Activated CD8-positive, alpha-beta memory T cell treated with anti-CD3 and anti-CD28 coated beads, Interleukin-2, amount 10 ng/mL, durations not matched to agents 7 days and 5 days (primary cell): ENCODE results near the gene SIX6. TPM values are rescaled to one million over a fixed set of nuclear protein-coding genes. Genes with fewer than 3 reads are reported as not detected.

Source experiments
- ATAC-seq: fragments of 150-1000 bp; cut with Tn5 transposase; one replicate; pipeline ENCODE4 v1.10.0; 2021; ENCODE audit warnings: moderate library complexity
- CTCF ChIA-PET: fragments of 350-600 bp; sonication (Branson Sonifier 250); formaldehyde crosslinking; loops from one replicate; lab custom pipeline; 2021; ENCODE audit warnings: antibody characterized with exemption; lab: Charles Lee
- DNase-seq: peaks from one replicate; pipeline ENCODE4 v3.0.0-alpha.2; 2020
- H3K27ac Mint-ChIP-seq: one replicate; pipeline ENCODE4 v1.8.0; 2021; ENCODE audit warnings: mild to moderate bottlenecking, mixed read lengths
- H3K27me3 Mint-ChIP-seq: one replicate; pipeline ENCODE4 v1.8.0; 2021; ENCODE audit warnings: mixed read lengths
- H3K36me3 Mint-ChIP-seq: one replicate; pipeline ENCODE4 v1.8.0; 2021; ENCODE audit warnings: mild to moderate bottlenecking, mixed read lengths
- H3K4me1 Mint-ChIP-seq: one replicate; pipeline ENCODE4 v1.8.0; 2021; ENCODE audit warnings: mixed read lengths
- H3K4me3 Mint-ChIP-seq: one replicate; pipeline ENCODE4 v1.8.0; 2021; ENCODE audit warnings: mild to moderate bottlenecking, moderate library complexity, mixed read lengths
- H3K9me3 Mint-ChIP-seq: one replicate; pipeline ENCODE4 v1.8.0; 2022; ENCODE audit warnings: low read depth, mixed read lengths
- total RNA-seq, 2 experiments: library from RNA; stranded (reverse); gene quantifications; one replicate each; pipeline ENCODE4 v1.2.3, GENCODE V29; 2021

Gene SIX6
- total RNA-seq, 2 experiments from 2014 or later = not detected

DNA sequence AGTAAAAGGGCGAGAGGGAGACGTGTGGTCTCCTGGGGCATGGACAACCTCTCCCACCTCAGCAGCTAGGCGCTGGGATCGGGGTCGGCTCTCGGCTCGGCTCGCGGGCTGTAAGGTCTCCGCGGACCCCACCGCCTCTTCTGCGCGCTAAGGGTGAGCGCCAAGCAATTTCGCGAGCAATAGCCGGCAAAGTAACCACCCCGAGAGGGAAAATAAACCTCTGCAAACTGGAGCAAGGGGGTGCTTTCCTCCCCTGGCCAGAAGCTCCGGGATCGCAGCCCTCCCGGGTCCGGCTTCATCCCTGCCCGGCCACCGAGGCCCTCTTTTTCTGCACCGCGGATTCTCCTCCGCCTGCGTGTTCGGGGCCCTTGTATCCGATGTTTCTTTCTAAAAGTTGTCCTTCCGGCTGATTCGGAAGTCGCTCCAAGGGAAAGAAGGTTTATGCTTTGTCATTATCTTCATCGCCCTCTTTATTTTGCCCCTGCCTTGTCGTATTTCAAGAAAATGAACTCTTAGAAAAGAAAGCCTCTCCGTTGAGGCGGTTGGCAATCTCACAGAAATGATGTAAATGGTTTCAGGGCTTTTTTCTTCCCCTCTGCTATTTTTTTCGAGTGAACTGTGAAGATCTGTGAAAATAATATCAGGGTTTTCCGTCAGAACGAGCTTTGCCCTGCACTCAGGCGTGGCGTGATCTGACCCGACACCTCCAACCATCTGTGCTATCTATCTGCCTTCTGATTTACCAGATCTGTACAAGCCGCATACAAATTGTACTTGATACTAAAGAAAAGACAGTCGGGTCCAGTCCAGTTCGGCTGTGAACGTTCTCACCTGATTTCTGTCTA lies 1.7 kb upstream of the SIX6 start:
- ATAC-seq (no peak), DNase-seq (no peak)
- Mint-ChIP-seq H3K27ac (peak overlapping the region; percentile 36), H3K9me3 (no peaks in the 10 kb centered on the region), H3K27me3 (peaks cover 92% of the 10 kb centered on the region), H3K36me3 (peaks cover 1% of the 10 kb centered on the region), H3K4me3 (no peak overlapping the region), H3K4me1 (peaks cover 4% of the 10 kb centered on the region)
- CTCF ChIA-PET = interaction anchor here (1.5 kb wide), 1 partner anchor 12 kb away, joined by 5 read pairs; no protein-coding TSS in a partner anchor

DNA sequence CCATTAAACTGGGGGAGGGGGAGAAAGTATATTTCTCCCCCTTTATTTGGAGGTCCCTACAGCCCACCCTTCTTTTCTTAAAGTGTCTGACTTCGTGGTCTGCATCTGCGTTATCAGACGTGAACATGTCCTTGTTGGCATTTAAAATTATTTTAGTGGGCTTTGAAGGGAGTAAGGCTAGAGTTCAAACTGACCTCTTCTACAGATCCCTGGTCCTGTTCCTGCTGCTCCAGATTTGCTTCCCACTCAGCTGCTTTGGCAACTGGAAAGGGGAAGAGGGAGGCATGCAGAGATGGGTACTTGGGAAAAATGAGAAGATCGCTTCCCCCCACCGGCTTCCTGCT lies 611 bp upstream of the SIX6 start:
- CTCF ChIA-PET = no interaction called here

GRCh38 chr14:60509438-60510253 lies 700 bp downstream of the SIX6 start:
- no peaks in the 10 kb centered on the region for H3K9me3 Mint-ChIP-seq
- peaks cover 89% of the 10 kb centered on the region for H3K27me3 Mint-ChIP-seq
- peaks cover 1% of the 10 kb centered on the region for H3K36me3 Mint-ChIP-seq
- peak overlapping the region; percentile 68 for H3K27ac Mint-ChIP-seq
- DNase-seq (no peak), ATAC-seq (no peak)
- H3K4me1 Mint-ChIP-seq = peaks cover 7% of the 10 kb centered on the region
- CTCF ChIA-PET = interaction anchor here (0.6 kb wide), 1 partner anchor 245 kb away, joined by 3 read pairs; no protein-coding TSS in a partner anchor
- no peak overlapping the region for H3K4me3 Mint-ChIP-seq

More for the DNA sequence above, 611 bp upstream of the SIX6 start:
- Mint-ChIP-seq H3K36me3 (peaks cover 1% of the 10 kb centered on the region), H3K27me3 (peaks cover 90% of the 10 kb centered on the region), H3K27ac (no peak overlapping the region), H3K4me3 (no peak overlapping the region), H3K9me3 (no peaks in the 10 kb centered on the region), H3K4me1 (peaks cover 4% of the 10 kb centered on the region)
- ATAC-seq (no peak), DNase-seq (no peak)

DNA sequence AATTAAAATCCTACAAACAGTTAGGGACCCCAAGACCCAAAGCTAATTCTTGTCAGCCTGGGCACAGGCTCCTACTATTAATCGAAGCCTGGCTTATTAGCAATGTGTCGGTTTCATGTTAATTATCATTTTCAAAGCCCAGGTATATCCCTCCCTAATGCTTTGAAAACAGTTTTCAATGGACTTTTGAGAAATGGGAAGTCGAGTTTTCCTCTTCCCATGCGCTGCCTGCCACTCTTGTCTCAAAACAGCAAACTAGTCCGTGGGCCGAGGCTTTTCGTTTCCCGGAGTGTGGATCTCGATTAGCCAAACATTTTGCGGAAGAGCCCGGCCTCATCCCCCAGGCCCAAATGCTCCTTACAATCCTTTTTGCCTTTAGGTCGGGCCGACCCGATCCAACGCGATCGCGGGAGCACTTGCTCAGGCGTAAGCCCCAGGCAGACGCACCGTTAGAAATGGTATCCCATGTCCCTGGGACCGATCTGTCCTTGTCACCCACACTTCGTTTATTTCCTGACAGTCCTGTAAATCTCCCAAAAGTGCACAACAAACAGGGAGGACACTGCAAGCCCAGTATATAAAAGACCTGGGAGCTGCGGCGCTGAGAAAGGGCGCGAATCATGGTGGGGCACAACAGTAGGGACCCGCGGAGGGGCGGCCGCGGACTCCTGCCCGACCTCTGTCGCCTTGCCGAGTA lies 1.5 kb downstream of the SIX6 start:
- ATAC-seq (no peak), DNase-seq (no peak)
- Mint-ChIP-seq H3K27me3 (peaks cover 89% of the 10 kb centered on the region), H3K4me3 (no peak overlapping the region), H3K4me1 (peaks cover 9% of the 10 kb centered on the region), H3K36me3 (peaks cover 1% of the 10 kb centered on the region), H3K27ac (no peak overlapping the region), H3K9me3 (no peaks in the 10 kb centered on the region)
- CTCF ChIA-PET = no interaction called here

DNA sequence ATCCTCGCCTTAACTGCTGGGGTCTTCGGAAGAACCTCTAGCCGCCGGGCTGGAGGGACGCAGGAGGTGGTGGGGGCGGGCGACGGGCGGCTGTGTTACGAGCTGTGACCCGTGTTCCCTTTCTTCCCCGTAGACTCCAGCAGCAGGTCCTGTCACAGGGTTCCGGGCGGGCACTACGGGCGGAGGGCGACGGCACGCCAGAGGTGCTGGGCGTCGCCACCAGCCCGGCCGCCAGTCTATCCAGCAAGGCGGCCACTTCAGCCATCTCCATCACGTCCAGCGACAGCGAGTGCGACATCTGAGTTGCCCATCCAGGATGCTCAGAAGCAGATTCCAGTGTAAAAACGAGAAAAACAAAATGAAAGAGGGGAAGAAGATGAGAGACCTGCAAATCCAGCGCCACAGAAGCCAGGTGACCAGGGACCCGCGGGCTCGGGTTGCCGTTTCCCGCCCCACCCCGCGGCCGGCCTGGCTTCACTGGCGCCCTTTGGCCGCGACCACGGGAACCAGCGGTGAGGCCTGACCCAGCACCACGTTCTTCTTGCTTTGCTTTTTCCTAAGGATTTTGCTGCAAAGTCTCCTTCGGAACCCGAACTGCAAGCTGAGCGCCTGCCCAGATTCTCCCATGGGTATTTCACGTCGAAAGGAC lies 2.1 kb downstream of the SIX6 start:
- peaks cover 88% of the 10 kb centered on the region for H3K27me3 Mint-ChIP-seq
- peaks cover 1% of the 10 kb centered on the region for H3K36me3 Mint-ChIP-seq
- ATAC-seq (no peak), DNase-seq (no peak)
- H3K9me3 Mint-ChIP-seq = no peaks in the 10 kb centered on the region
- peaks cover 11% of the 10 kb centered on the region for H3K4me1 Mint-ChIP-seq
- H3K4me3 Mint-ChIP-seq = no peak overlapping the region
- peak overlapping the region; percentile 24 for H3K27ac Mint-ChIP-seq
- CTCF ChIA-PET = no interaction called here

- ATAC-seq = no peak
- peaks cover 88% of the 10 kb centered on the region for H3K27me3 Mint-ChIP-seq
- DNase-seq = no peak
- H3K36me3 Mint-ChIP-seq = peaks cover 4% of the 10 kb centered on the region
- H3K9me3 Mint-ChIP-seq = no peaks in the 10 kb centered on the region
- no peak overlapping the region for H3K4me3 Mint-ChIP-seq
- H3K27ac Mint-ChIP-seq = no peak overlapping the region
- CTCF ChIA-PET = no interaction called here
- H3K4me1 Mint-ChIP-seq = peaks cover 11% of the 10 kb centered on the region
Observed at GRCh38 chr14:60512126-60512525, 3.2 kb downstream of the SIX6 start.

DNA sequence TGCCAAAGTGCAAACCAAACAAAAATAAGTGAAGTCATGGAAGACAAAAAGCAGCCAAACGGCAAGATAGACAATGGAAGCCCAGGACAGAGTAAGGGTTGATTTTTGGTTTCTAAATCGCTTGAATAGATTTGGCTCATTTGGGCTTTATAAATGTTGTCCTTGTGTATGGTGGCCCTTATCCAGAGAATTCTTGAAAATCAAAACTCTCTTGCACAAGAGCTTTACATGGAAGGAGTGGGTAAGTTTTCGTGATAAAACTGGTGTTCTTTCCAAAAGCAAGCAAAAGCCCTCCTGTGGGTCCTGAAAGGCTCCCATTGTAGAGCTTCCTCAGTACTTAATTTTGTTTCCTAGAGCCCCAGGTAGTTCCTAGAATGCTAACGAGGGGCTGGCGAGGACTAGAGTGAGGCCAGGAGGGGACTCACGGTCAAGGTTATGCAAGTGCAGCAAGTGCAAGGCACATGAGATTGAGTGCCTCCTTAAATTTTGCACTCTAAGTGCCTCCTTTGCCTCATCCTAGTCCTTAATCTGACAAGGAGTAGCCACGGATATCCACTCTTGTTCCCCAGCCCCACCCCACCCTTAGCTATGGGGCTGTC lies 4.1 kb downstream of the SIX6 start:
- H3K36me3 Mint-ChIP-seq = peaks cover 4% of the 10 kb centered on the region
- ATAC-seq (no peak), DNase-seq (no peak)
- CTCF ChIA-PET = interaction anchor here (1.7 kb wide), 1 partner anchor 182 kb away, joined by 4 read pairs; no protein-coding TSS in a partner anchor
- no peak overlapping the region for H3K4me3 Mint-ChIP-seq
- H3K27ac Mint-ChIP-seq = no peak overlapping the region
- H3K9me3 Mint-ChIP-seq = no peaks in the 10 kb centered on the region
- peaks cover 11% of the 10 kb centered on the region for H3K4me1 Mint-ChIP-seq
- peaks cover 86% of the 10 kb centered on the region for H3K27me3 Mint-ChIP-seq

DNA sequence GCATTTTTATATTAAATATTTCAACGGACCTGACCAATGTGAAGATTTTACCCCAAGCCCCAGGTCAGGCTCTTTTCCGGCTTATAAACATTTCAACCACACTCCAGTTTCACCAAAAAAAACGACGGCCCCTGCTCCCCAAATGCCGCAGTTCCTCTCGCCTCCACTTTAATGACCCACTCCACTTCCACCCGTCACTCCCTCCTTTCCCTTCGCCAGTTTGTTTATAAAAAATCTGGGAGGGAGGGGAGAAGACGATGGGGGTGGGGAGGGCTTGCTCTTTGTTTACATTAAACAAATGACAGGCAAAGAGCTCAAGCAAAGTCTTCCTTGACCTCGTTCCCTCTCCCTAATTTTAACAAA lies 5.4 kb downstream of the SIX6 start:
- ATAC-seq (no peak), DNase-seq (no peak)
- Mint-ChIP-seq H3K4me3 (peak overlapping the region; percentile 5), H3K36me3 (peaks cover 4% of the 10 kb centered on the region), H3K4me1 (peaks cover 10% of the 10 kb centered on the region), H3K9me3 (no peaks in the 10 kb centered on the region), H3K27ac (no peak overlapping the region), H3K27me3 (peaks cover 78% of the 10 kb centered on the region)
- CTCF ChIA-PET = interaction anchor here (1.7 kb wide), 1 partner anchor 183 kb away, joined by 4 read pairs; no protein-coding TSS in a partner anchor

- Mint-ChIP-seq H3K36me3 (peaks cover 3% of the 10 kb centered on the region), H3K4me1 (peaks cover 8% of the 10 kb centered on the region), H3K4me3 (peak overlapping the region; percentile 5), H3K27ac (no peak overlapping the region), H3K9me3 (no peaks in the 10 kb centered on the region), H3K27me3 (peaks cover 75% of the 10 kb centered on the region)
- DNase-seq (no peak), ATAC-seq (no peak)
- CTCF ChIA-PET = interaction anchor here (1.7 kb wide), 1 partner anchor 184 kb away, joined by 4 read pairs; no protein-coding TSS in a partner anchor
Observed at GRCh38 chr14:60514741-60515491, 6.0 kb downstream of the SIX6 start.

DNA sequence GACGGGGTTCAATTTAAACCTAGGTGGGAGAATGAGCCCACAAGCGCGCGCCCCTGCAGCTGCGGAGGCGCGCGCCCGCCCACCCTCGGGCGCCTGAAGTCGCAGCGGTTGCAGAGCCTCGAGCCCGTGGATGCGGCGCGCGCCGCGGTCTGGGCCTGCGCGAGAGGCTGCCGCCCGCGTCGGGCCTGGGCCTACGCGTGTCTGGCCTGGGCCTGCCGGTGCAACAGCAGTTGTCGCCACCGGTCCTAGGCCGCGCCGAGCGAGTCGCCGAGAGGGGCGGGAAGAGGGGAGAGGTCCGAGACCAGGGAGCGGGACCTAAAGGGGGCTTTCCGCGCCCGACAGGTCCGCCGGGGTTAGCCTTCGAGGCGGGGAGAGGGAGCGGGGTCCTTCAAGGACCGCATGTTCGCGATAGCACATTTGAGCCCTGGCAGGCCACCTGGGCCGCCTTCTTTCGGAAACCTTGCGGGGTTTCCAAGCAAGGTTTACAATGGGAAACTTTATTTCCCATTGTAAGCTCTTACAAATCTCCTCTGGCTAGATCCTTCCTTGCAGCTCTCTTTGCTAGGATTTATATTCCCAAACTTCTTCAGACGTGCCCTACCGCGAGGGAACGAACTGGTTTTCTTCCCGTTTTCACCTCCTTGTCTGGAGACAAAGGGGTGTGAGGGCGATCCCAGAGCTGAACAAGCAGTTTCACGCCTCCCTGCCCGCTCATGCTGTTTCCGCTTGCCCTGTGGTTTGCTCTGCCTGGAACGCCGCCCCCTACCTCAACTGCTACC lies 6.8 kb downstream of the SIX6 start:
- CTCF ChIA-PET = interaction anchor here (0.6 to 0.7 kb wide), 2 partner anchors 15 to 41 kb away, joined by 3 to 4 read pairs; no protein-coding TSS in a partner anchor
- peaks cover 3% of the 10 kb centered on the region for H3K36me3 Mint-ChIP-seq
- ATAC-seq = no peak
- H3K27me3 Mint-ChIP-seq = peaks cover 75% of the 10 kb centered on the region
- no peak for DNase-seq
- no peaks in the 10 kb centered on the region for H3K9me3 Mint-ChIP-seq
- H3K4me1 Mint-ChIP-seq = peaks cover 8% of the 10 kb centered on the region
- peak overlapping the region; percentile 9 for H3K27ac Mint-ChIP-seq
- H3K4me3 Mint-ChIP-seq = peak overlapping the region; percentile 3

DNA sequence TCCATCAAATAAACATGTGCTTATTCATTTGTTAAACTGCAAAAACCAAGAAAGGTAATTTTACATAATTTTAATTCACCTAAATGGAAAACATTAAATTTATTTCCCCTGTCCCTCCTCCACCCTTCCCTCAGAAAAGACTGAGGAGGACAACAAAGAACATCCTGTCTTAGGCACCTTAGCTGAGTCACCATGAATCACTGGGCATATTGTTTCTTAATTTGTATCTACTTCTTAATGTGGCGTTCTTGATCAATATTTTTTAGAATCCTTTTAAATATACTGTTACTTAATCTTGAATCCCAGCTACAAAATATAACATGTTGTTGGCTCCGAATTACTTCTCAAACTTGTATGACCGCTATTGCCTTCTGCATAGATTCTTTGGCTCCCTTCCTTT lies 23.5 kb downstream of the SIX6 start:
- no peak for DNase-seq
- no peak overlapping the region for H3K4me3 Mint-ChIP-seq

More for the DNA sequence above, 23.5 kb downstream of the SIX6 start:
- no peak for ATAC-seq
- H3K27ac Mint-ChIP-seq = no peak overlapping the region
- CTCF ChIA-PET = no interaction called here
- H3K27me3 Mint-ChIP-seq = peaks cover 22% of the 10 kb centered on the region
- H3K36me3 Mint-ChIP-seq = no peaks in the 10 kb centered on the region
- no peaks in the 10 kb centered on the region for H3K4me1 Mint-ChIP-seq
- no peaks in the 10 kb centered on the region for H3K9me3 Mint-ChIP-seq
